ENCODE measurements around the gene ST3GAL3.

The ST3GAL3 gene

GRCh38 chr1:43947874-43948437 is 240.6 kb downstream of the ST3GAL3 start:
- DNase-seq: no peak

- no peak for DNase-seq
These were observed 242.3 kb downstream of the ST3GAL3 start for GRCh38 chr1:43949678-43950077.

- DNase-seq: no peak
These were observed 244.0 kb downstream of the ST3GAL3 start for GRCh38 chr1:43951021-43951985.

- peak; percentile 55 for DNase-seq
These were observed 245.5 kb downstream of the ST3GAL3 start for GRCh38 chr1:43952731-43953346.

GRCh38 chr1:43953361-43953760 is 246.0 kb downstream of the ST3GAL3 start:
- no peak for DNase-seq

GRCh38 chr1:43954036-43954435 is 246.7 kb downstream of the ST3GAL3 start:
- DNase-seq: no peak

GRCh38 chr1:43956234-43956633 is 248.9 kb downstream of the ST3GAL3 start:
- DNase-seq: no peak

- DNase-seq: no peak
These were observed 250.2 kb downstream of the ST3GAL3 start for GRCh38 chr1:43957407-43958040.

GRCh38 chr1:43958351-43959255 is 251.3 kb downstream of the ST3GAL3 start:
- DNase-seq: peak; percentile 87

GRCh38 chr1:43960798-43961197 is 253.5 kb downstream of the ST3GAL3 start:
- no peak for DNase-seq

- no peak for DNase-seq
These were observed 254.4 kb downstream of the ST3GAL3 start for GRCh38 chr1:43961692-43962091.

- no peak for DNase-seq
These were observed 255.0 kb downstream of the ST3GAL3 start for GRCh38 chr1:43962324-43962723.

GRCh38 chr1:43963006-43963405 is 255.7 kb downstream of the ST3GAL3 start:
- no peak for DNase-seq

GRCh38 chr1:43963890-43964289 is 256.6 kb downstream of the ST3GAL3 start:
- DNase-seq: no peak

GRCh38 chr1:43965316-43965715 is 258.0 kb downstream of the ST3GAL3 start:
- DNase-seq: no peak

- DNase-seq: peak; percentile 53
These were observed 261.1 kb downstream of the ST3GAL3 start for GRCh38 chr1:43968348-43968948.

GRCh38 chr1:43969416-43969745 is 262.0 kb downstream of the ST3GAL3 start:
- no peak for DNase-seq

GRCh38 chr1:43969746-43970466 is 262.6 kb downstream of the ST3GAL3 start, which contains the start of gene DPH2:
DPH2 (plus strand) TSS chr1:43970010; CDS start chr1:43970176, 166 bp downstream.
- DNase-seq: peak; percentile 98

- no peak for DNase-seq
These were observed 263.2 kb downstream of the ST3GAL3 start for GRCh38 chr1:43970502-43970901.

- no peak for DNase-seq
These were observed 263.6 kb downstream of the ST3GAL3 start for GRCh38 chr1:43970911-43971310.

GRCh38 chr1:43971336-43971980 is 264.1 kb downstream of the ST3GAL3 start:
- no peak for DNase-seq
